ENCODE results near the gene GPRC6A. TPM values are rescaled to one million over a fixed set of nuclear protein-coding genes. Genes with fewer than 3 reads are reported as not detected.

GPRC6A gene
- total RNA-seq, 1 experiment from 2014 or later, result not detected

GRCh38 chr6:116745176-116745575 is 83.7 kb downstream of the GPRC6A start:
- Histone ChIP-seq H3K14ac (ENCODE audit: insufficient read depth, low read length) (no peak overlapping the region), H3K9ac (ENCODE audit: extremely low read depth, insufficient read length, low read length) (no peak overlapping the region), H4K8ac (replicated peaks; ENCODE audit: insufficient read length, low read depth, low read length) (no peak overlapping the region), H3K23me2 (ENCODE audit: insufficient read length, low read depth, low read length, poor library complexity, severe bottlenecking) (no peaks in the 10 kb centered on the region), H3K4ac (ENCODE audit: low read depth, low read length) (no peak overlapping the region), H3T11ph (ENCODE audit: low read length) (no peak overlapping the region), H3K4me1 (ENCODE audit: insufficient read depth, low read length) (no peaks in the 10 kb centered on the region), H2BK12ac (ENCODE audit: insufficient read length, low read depth, low read length) (no peak overlapping the region), H2BK120ac (ENCODE audit: low read depth, low read length, poor library complexity, severe bottlenecking) (no peak overlapping the region), H3K79me1 (ENCODE audit: insufficient read depth, low read depth, low read length, poor library complexity, severe bottlenecking) (no peaks in the 10 kb centered on the region), H4K20me1 (ENCODE audit: control insufficient read depth, insufficient read depth, insufficient read length) (no peaks in the 10 kb centered on the region), H3K79me2 (ENCODE audit: insufficient read depth, low read length) (no peaks in the 10 kb centered on the region), H3K27me3 (ENCODE audit: insufficient read depth, low read length) (no peaks in the 10 kb centered on the region), H3K27ac (ENCODE audit: insufficient read length, low read depth, low read length) (no peak overlapping the region), H3K56ac (ENCODE audit: insufficient read length, low read depth, low read length) (no peak overlapping the region), H3K4me2 (ENCODE audit: insufficient read depth, insufficient read length, low read length) (no peak overlapping the region), H2AK5ac (ENCODE audit: insufficient read length, low read length) (no peak overlapping the region), H2BK15ac (ENCODE audit: low read depth, low read length) (no peak overlapping the region), H4K5ac (ENCODE audit: insufficient read length, low read depth, low read length) (no peak overlapping the region), H2BK5ac (ENCODE audit: insufficient read length, low read length) (no peak overlapping the region), H4K91ac (ENCODE audit: insufficient read length, low read depth, low read length) (no peak overlapping the region), H3K9me3 (ENCODE audit: control insufficient read depth, low read depth, low read length) (no peaks in the 10 kb centered on the region), H3K23ac (ENCODE audit: insufficient read length, low read depth, low read length) (no peak overlapping the region), H3K18ac (ENCODE audit: insufficient read length, low read depth, low read length) (no peak overlapping the region), H2BK20ac (ENCODE audit: low read depth, low read length, poor library complexity, severe bottlenecking) (no peak overlapping the region), H2AFZ (ENCODE audit: low read length) (no peak overlapping the region)
- no peak overlapping the region for H3K4me3 Mint-ChIP-seq
- H3K36me3 Mint-ChIP-seq (ENCODE audit: insufficient read depth in 1 of 3, low read depth in 3 of 3), result no peaks in the 10 kb centered on the region
- TF ChIP-seq CTCF (conservative IDR thresholded peaks at IDR 0.05), result no peak
- DNase-seq, result no peak
- no peaks in the 10 kb centered on the region; a peak in 2 of 5 replicates for H3K9me3 Mint-ChIP-seq
- H3K27me3 Mint-ChIP-seq (ENCODE audit: low read depth), result no peaks in the 10 kb centered on the region; the same call in 1 of the 2 replicates
- no CpG with 5 or more reads among the region's 5 CpGs for WGBS (ENCODE audit: extremely low coverage, insufficient read length, low lambda C conversion rate)
- H3K27ac Mint-ChIP-seq, result no peak overlapping the region; a peak in 1 of 7 replicates
- H3K4me1 Mint-ChIP-seq, result peaks cover 0 to 5% of the 10 kb centered on the region in 2 experiments; a peak in 2 of 4 replicates

Other genes with a start within 250 kb of the GPRC6A start
- gene RSPH4A, start 212.6 kb downstream of the GPRC6A start, total RNA-seq (2021), result 0.31 and 0.33 TPM in 2 replicates
- 14.8 and 15.7 TPM in 2 replicates for gene ZUP1, start 160.3 kb downstream of the GPRC6A start, total RNA-seq (2021)
- 8.0 and 10.5 TPM in 2 replicates for gene KPNA5, start 147.9 kb downstream of the GPRC6A start, total RNA-seq (2021)
- gene FAM162B, start 63.4 kb downstream of the GPRC6A start, total RNA-seq (2021), result 2.1 and 2.3 TPM in 2 replicates
- not detected in 2 replicates for gene RFX6, start 48.2 kb upstream of the GPRC6A start, total RNA-seq (2021)

Measured in H9 (cell line).